NCI-H526 treated with DMSO at 0.1 percent for 48 hours (cell line): ENCODE results near the gene CD163.
"Not testable (repeated sequence)": the region's sequence is repeated elsewhere in the genome, so short reads cannot be mapped to it uniquely, and the experiment has no call there.

ENCODE experiments used
- DNase-seq: peaks from one replicate; lab custom pipeline; 2025; lab: John Stamatoyannopoulos, UW

Gene CD163

DNA sequence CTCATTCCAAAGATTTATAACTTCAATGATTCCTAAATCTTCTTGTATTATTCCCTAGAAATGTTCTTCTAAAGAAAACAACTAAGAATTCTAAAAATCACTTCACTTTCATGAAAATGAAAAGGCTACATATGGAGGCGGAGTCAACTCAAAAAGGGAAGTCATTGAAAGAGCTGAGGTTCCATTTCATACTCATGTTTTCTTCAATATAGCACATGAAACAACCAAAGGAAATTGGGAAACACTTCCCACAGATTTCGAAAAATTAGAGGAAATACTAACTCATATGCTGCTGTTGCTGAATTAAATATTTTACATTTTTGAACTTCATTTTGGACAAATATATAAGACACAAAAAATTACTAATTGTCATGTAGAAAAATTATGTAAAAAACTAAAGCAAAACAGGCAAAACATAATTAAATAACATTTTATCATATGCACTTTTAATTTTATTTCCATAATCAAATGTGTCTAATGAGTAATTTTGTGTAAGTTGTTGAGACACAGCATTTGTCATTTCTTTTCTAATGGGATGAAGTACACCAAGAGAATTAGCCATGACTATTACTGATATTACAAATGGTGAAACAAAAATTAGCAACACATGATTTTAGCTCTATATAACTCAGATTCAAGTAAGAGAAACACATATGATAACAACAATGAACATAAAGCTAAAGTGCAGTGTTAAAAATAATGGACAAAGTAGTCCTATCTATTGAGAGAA is at the start of gene CD163:
CD163 (minus strand) TSS at position 92 of the 730 bp plus-strand sequence; CDS start at position 5, 87 bp downstream.
- no peak for DNase-seq

DNA sequence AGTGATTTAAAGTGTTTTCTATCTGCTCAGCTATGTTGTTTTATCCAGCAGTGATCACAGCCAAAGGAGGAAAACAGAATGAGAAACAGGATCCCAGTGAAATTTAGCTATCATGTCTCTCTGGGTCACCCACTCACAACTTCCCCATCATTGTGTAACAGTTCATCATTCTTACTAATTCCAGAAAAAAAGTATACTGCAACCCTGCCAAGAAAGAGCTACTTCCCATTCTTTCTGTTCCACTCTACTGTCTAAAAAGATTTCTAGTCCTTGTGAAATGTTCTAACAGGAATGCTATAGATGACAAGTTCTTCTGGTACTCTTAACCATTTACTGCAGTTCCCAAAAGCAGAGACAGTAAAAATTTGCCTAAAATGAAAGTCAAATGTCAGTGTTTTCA is 39.2 kb upstream of the CD163 start:
- no peak for DNase-seq

DNA sequence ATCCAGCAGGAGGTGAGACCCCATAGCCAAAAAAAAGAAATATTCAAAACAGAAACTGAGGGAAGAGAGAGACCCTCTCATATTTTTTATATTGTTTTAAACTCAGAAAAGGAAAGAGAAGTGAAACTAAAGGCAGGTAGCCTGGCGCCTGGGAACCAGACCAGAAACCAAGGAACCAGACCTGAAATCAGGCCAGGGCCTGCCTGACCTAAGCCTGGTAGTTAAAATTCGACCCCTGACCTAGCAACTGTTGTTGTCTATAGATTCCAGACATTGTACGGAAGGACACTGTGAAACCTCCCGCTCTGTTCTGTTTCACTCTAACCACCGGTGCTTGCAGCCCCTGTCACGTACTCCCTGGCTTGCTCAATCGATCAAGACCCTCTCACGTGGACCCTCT is 38.5 kb upstream of the CD163 start:
- no peak for DNase-seq

- DNase-seq, result no peak
Observed at GRCh38 chr12:7514416-7514815, 10.8 kb upstream of the CD163 start.

DNA sequence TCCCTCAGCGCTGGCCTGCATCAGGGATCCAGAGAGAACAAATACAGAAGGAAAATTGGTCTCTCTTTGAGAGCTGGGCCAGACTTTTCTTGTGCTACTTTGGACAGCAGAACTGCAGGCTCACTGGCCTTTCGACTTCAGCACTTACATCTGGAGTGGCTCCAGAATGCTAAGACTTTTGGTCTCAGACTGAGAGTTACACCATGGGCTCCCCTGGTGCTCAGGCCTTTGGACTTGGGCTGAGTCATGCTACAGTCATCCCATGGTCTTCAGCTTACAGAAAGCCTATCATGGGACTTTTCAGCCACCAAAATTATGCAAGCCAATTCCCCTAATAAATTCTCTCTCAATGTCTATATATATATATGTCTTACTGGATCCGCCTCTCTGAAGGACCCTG is 9.0 kb upstream of the CD163 start:
- no peak for DNase-seq

DNA sequence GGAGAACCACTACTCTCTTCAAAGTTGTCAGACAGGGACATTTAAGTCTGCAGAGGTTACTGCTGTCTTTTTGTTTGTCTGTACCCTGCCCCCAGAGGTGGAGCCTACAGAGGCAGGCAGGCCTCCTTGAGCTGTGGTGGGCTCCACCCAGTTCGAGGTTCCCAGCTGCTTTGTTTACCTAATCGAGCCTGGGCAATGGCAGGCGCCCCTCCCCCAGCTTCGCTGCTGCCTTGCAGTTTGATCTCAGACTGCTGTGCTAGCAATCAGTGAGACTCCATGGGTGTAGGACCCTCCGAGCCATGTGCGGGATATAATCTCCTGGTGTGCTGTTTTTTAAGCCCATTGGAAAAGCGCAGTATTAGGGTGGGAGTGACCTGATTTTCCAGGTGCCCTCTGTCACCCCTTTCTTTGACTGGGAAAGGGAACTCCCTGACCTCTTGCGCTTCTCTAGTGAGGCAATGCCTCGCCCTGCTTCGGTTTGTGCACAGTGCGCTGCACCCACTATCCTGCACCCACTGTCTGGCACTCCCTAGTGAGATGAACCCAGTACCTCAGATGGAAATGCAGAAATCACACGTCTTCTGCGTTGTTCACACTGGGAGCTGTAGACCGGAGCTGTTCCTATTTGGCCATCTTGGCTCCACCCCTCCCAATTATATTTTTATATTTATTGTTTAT is 6.4 kb upstream of the CD163 start:
- DNase-seq, result not testable (repeated sequence)

DNA sequence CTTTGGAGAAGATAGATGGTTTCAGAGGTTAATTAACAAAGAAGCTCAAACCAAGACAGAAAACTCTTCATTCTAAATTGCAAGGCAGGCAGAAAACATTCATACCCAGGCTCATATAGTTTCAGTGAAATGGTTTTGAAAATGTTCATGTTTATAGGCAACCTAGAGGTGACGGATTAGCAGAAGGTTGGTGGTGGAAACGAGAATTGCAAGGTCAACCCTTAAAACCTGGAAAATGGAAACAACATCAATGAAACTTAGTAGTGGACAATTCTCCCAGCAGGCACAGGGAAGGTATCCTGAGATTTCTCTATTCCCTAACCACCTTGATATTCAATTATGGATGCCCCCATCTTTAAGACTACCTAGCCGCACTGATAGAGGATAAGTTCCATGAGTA is 965 bp downstream of the CD163 start:
- no peak for DNase-seq

DNA sequence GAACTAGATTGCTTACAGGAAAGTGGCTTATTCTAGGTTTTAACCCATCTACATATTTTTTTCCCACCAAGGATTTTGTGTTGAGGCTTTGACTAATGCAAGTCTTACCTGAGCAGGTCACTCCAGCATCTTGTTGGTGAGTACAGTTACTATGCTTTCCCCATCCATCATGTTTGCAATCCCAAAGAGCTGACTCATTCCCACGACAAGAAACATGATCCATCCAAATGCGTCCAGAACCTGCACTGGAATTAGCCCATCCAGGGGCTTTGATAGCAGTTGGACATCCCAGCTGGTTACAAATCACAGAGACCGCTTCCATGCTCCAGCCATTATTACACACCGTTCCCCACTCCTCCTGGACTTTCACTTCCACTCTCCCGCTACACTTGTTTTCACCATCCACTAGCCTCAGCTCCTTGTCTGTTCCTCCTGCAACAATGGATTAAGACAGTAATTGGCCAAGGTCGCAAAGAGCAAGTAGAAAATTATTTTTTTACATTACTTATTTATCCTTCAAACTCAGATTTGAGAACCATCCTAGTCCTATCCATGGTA is 2.5 kb downstream of the CD163 start:
- DNase-seq, result no peak

DNA sequence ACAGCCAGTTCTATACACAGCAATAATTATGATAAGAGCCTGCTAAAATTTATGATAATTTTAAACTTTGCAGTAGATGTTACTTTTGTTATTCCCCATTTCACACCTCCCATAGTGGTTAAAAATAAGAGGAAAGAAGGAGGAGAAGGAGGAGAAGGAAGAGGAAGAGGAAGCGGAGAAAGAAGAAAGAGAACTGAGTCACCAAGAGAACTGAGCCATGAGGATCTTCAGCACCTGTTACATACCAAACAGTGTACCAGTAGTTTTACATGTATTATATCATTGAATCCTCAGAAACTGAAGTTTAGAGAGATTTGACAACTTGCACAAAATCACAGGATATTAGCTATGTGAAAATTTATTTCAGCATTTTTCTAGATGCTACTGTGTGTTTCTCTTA is 3.9 kb downstream of the CD163 start:
- no peak for DNase-seq

DNA sequence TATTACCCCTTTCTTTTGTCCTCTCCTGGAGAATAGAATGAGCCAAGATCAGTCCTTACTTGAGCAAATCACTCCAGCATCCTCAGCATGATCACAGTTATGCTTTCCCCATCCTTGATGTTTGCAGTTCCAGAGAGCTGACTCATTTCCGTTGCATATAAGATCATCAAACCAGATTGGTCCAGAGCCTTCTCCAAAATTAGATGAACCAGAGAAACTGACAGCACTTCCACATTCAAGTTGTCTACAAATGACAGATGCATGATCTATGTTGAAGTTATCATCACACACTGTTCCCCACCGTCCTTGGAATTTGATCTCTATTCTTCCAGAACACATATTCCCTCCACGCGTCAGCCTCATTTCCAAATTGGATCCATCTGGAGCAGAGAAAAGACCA is 4.8 kb downstream of the CD163 start:
- DNase-seq, result no peak

- DNase-seq, result no peak
Observed at GRCh38 chr12:7497661-7498060, 5.9 kb downstream of the CD163 start.

GRCh38 chr12:7496451-7496850 is 7.1 kb downstream of the CD163 start:
- no peak for DNase-seq

GRCh38 chr12:7495136-7495535 is 8.4 kb downstream of the CD163 start:
- no peak for DNase-seq

DNA sequence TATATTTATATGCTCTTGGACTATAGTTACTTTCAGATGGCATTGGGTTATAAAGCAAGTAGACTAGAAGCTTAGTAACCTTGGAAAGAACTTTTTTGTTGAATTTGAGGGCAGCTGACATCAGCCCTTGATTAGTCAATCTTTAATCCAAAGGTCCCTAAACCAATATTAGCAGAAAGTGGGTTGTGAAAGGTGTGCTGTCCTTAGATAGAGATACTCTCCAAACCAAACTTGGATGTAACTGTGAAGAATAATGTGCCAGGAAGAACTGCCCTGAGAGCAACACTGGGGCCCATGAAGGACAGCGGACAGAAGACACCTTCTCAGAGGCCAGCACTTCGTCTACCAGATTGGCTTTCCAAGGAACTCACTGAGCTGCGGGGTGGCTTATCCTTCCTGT is 10.6 kb downstream of the CD163 start:
- DNase-seq, result no peak

- DNase-seq, result no peak
Observed at GRCh38 chr12:7486512-7486911, 17.1 kb downstream of the CD163 start.

- no peak for DNase-seq
Observed at GRCh38 chr12:7485095-7485494, 18.5 kb downstream of the CD163 start.

GRCh38 chr12:7483343-7483742 is 20.2 kb downstream of the CD163 start:
- no peak for DNase-seq

DNA sequence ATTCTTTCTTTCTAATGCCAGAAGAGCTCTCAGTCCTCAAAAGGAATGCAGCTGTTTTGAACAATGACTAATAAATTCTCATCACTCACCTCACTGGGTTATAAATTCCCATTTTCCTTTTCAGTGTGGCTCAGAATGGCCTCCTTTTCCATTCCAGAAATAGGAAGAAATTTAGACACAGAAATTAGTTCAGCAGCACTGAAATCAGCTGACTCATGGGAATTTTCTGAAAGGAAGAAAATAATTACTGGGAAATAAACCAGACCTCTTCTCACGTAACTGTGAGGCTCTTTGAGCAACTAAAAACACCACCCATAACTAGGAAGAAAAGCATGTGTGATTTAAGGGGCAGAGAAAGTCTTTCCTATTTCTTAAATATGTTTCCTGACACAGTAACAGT is 23.8 kb downstream of the CD163 start:
- no peak for DNase-seq

GRCh38 chr12:7472060-7472459 is 31.5 kb downstream of the CD163 start:
- no peak for DNase-seq

GRCh38 chr12:7460375-7461259 is 43.0 kb downstream of the CD163 start:
- DNase-seq, result peak; percentile 44

DNA sequence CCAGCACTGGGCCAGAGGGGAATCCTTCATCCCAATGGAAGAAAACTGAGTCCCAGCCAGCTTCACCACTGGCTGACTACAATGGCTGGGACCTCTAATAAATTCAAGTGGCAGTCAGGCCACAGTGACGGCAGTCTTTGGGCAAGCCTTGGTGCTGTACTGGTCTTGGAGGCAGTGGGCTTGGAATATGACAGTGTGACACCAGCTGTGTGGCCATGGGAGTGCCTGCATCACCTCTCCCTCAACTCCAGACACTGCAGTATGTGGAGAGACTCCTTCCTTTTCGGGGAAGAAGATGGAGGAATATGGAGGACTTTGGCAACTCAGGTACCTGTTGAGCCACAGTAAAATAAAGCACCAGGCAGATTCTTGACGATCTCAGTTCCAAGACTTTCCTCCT is 43.6 kb downstream of the CD163 start:
- DNase-seq, result no peak

- DNase-seq, result no peak
Observed at GRCh38 chr12:7451756-7452155, 51.8 kb downstream of the CD163 start.
